ENCODE data around the gene RGL3.

The RGL3 gene

DNA sequence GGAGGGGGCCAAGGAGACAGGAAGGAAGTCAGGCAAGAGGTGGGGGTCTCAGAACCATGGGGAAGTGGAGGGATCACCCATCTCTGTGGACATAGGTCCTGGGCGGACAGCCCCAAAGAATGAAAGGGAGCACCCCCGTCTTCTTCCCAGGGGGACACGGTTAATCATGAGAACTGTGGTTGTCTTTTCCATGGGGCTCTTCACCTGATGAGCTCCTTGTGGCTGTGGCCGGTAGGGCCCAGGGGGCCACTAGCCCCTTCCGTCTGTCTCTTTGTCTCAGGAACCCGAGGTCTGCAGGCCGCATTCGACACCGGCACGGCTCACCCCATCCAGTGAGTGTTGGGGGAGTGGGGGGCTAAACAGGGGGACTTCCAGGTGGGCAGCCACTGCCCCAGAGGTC, 55.2 kb downstream of the RGL3 start:
- no peak overlapping the region for H3K9ac ChIP-seq (ENCODE audit: low read length)
- no peak overlapping the region for H2AFZ ChIP-seq (ENCODE audit: low read length)
- no peaks in the 10 kb centered on the region for H3K4me1 ChIP-seq (ENCODE audit: insufficient read depth, low read length, severe bottlenecking)
- no peaks in the 10 kb centered on the region for H3K9me3 ChIP-seq (ENCODE audit: low read length)
- no peaks in the 10 kb centered on the region for H3K79me2 ChIP-seq (ENCODE audit: insufficient read depth, low read length)
- no peaks in the 10 kb centered on the region for H3K27me3 ChIP-seq (ENCODE audit: insufficient read depth, low read length)
- no peak overlapping the region for H3K27ac ChIP-seq (ENCODE audit: low read depth, low read length, poor library complexity, severe bottlenecking)
- no peaks in the 10 kb centered on the region for H3F3A ChIP-seq (ENCODE audit: insufficient read depth, low read length)
- H3K4me3 ChIP-seq (ENCODE audit: low read depth, low read length, poor library complexity, severe bottlenecking), result no peak overlapping the region
- no peaks in the 10 kb centered on the region for H3K9me2 ChIP-seq (ENCODE audit: low read depth, low read length)
- H4K20me1 ChIP-seq (ENCODE audit: insufficient read depth, low read length), result no peaks in the 10 kb centered on the region
- no peak overlapping the region for H3K4me2 ChIP-seq (ENCODE audit: low read length)
- H3K36me3 ChIP-seq (ENCODE audit: insufficient read depth, low read length), result peaks cover 3% of the 10 kb centered on the region; the same call in 1 of the 2 replicates
- TF ChIP-seq, protein P1, sequence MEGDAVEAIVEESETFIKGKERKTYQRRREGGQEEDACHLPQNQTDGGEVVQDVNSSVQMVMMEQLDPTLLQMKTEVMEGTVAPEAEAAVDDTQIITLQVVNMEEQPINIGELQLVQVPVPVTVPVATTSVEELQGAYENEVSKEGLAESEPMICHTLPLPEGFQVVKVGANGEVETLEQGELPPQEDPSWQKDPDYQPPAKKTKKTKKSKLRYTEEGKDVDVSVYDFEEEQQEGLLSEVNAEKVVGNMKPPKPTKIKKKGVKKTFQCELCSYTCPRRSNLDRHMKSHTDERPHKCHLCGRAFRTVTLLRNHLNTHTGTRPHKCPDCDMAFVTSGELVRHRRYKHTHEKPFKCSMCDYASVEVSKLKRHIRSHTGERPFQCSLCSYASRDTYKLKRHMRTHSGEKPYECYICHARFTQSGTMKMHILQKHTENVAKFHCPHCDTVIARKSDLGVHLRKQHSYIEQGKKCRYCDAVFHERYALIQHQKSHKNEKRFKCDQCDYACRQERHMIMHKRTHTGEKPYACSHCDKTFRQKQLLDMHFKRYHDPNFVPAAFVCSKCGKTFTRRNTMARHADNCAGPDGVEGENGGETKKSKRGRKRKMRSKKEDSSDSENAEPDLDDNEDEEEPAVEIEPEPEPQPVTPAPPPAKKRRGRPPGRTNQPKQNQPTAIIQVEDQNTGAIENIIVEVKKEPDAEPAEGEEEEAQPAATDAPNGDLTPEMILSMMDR (IDR thresholded peaks at IDR 0.05; ENCODE audit: low read length), result no peak

- Histone ChIP-seq H3K4me3 (ENCODE audit: low read depth, low read length, poor library complexity, severe bottlenecking) (no peak overlapping the region), H3K9ac (ENCODE audit: low read length) (no peak overlapping the region), H3K27ac (ENCODE audit: low read depth, low read length, poor library complexity, severe bottlenecking) (no peak overlapping the region)
Observed at GRCh38 chr19:11361771-11362731, 57.1 kb downstream of the RGL3 start.

GRCh38 chr19:11361037-11361770, 57.9 kb downstream of the RGL3 start:
- TF ChIP-seq EZH2 (IDR thresholded peaks at IDR 0.05; ENCODE audit: borderline replicate concordance, low read length), result no peak
- TF ChIP-seq, protein P1 (IDR thresholded peaks at IDR 0.05; ENCODE audit: low read length), result no peak
- H3K9me3 ChIP-seq (ENCODE audit: low read length), result no peaks in the 10 kb centered on the region
- peaks cover under 1% of the 10 kb centered on the region for H3K4me1 ChIP-seq (ENCODE audit: insufficient read depth, low read length, severe bottlenecking)
- H2AFZ ChIP-seq (ENCODE audit: low read length), result no peak overlapping the region
- no peaks in the 10 kb centered on the region for H3K9me2 ChIP-seq (ENCODE audit: low read depth, low read length)
- no peaks in the 10 kb centered on the region for H3K36me3 ChIP-seq (ENCODE audit: insufficient read depth, low read length)
- H3K27me3 ChIP-seq (ENCODE audit: insufficient read depth, low read length), result no peaks in the 10 kb centered on the region
- no peaks in the 10 kb centered on the region for H3K79me2 ChIP-seq (ENCODE audit: insufficient read depth, low read length)
- no peak overlapping the region for H3K9ac ChIP-seq (ENCODE audit: low read length)
- no peaks in the 10 kb centered on the region for H3F3A ChIP-seq (ENCODE audit: insufficient read depth, low read length)
- H3K4me3 ChIP-seq (ENCODE audit: low read depth, low read length, poor library complexity, severe bottlenecking), result no peak overlapping the region
- H3K27ac ChIP-seq (ENCODE audit: low read depth, low read length, poor library complexity, severe bottlenecking), result no peak overlapping the region
- no peak overlapping the region for H3K4me2 ChIP-seq (ENCODE audit: low read length)
- no peaks in the 10 kb centered on the region for H4K20me1 ChIP-seq (ENCODE audit: insufficient read depth, low read length)

More at GRCh38 chr19:11361771-11362731, 57.1 kb downstream of the RGL3 start:
- no peaks in the 10 kb centered on the region for H3K27me3 ChIP-seq (ENCODE audit: insufficient read depth, low read length)
- H3K79me2 ChIP-seq (ENCODE audit: insufficient read depth, low read length), result no peaks in the 10 kb centered on the region
- H3F3A ChIP-seq (ENCODE audit: insufficient read depth, low read length), result no peaks in the 10 kb centered on the region
- H3K36me3 ChIP-seq (ENCODE audit: insufficient read depth, low read length), result no peaks in the 10 kb centered on the region
- H3K4me1 ChIP-seq (ENCODE audit: insufficient read depth, low read length, severe bottlenecking), result no peaks in the 10 kb centered on the region
- H3K9me2 ChIP-seq (ENCODE audit: low read depth, low read length), result no peaks in the 10 kb centered on the region
- TF ChIP-seq EZH2 (IDR thresholded peaks at IDR 0.05; ENCODE audit: borderline replicate concordance, low read length), result no peak
- TF ChIP-seq, protein P1 (IDR thresholded peaks at IDR 0.05; ENCODE audit: low read length), result no peak
- no peak overlapping the region for H3K4me2 ChIP-seq (ENCODE audit: low read length)
- H4K20me1 ChIP-seq (ENCODE audit: insufficient read depth, low read length), result no peaks in the 10 kb centered on the region
- no peak overlapping the region for H2AFZ ChIP-seq (ENCODE audit: low read length)
- no peaks in the 10 kb centered on the region for H3K9me3 ChIP-seq (ENCODE audit: low read length)

All from OCI-LY1 (cell line).